Measurements from ENCODE around the gene HSF5.

The HSF5 gene

GRCh38 chr17:58501451-58501850 lies 13.2 kb upstream of the HSF5 start:
- no peak for ATAC-seq
- TF ChIP-seq CSRNP3 (CRISPR knock-in tag; IDR thresholded peaks at IDR 0.05) = no peak
- TF ChIP-seq ARNTL (CRISPR knock-in tag; IDR thresholded peaks at IDR 0.05; ENCODE audit: borderline replicate concordance, low read depth) = no peak
- no peak for TF ChIP-seq ZNF565 (CRISPR knock-in tag; conservative IDR thresholded peaks at IDR 0.05; ENCODE audit: low read depth)
- TF ChIP-seq CSDC2 (CRISPR knock-in tag; IDR thresholded peaks at IDR 0.05) = no peak
- TF ChIP-seq BACH2 (CRISPR knock-in tag; IDR thresholded peaks at IDR 0.05; ENCODE audit: borderline replicate concordance) = no peak
- TF ChIP-seq TSHZ2 (CRISPR knock-in tag; IDR thresholded peaks at IDR 0.05) = no peak

GRCh38 chr17:58498177-58498828 lies 10.1 kb upstream of the HSF5 start:
- no peak for TF ChIP-seq OSR1 (CRISPR knock-in tag; IDR thresholded peaks at IDR 0.05)
- TF ChIP-seq ZNF70 (CRISPR knock-in tag; IDR thresholded peaks at IDR 0.05) = no peak
- TF ChIP-seq ZFP3 (CRISPR knock-in tag; IDR thresholded peaks at IDR 0.05) = no peak
- no peak for TF ChIP-seq ZFP30 (CRISPR knock-in tag; IDR thresholded peaks at IDR 0.05)
- TF ChIP-seq CSRNP3 (CRISPR knock-in tag; IDR thresholded peaks at IDR 0.05) = no peak
- ATAC-seq = no peak

GRCh38 chr17:58493506-58493905 lies 5.3 kb upstream of the HSF5 start:
- ATAC-seq = no peak
- no peak for TF ChIP-seq POU6F1 (CRISPR knock-in tag; IDR thresholded peaks at IDR 0.05; ENCODE audit: borderline replicate concordance, low read depth)
- no peak for TF ChIP-seq OSR1 (CRISPR knock-in tag; IDR thresholded peaks at IDR 0.05)

- ATAC-seq = no peak
- TF ChIP-seq ESRRG (CRISPR knock-in tag; IDR thresholded peaks at IDR 0.05) (no peak), ZC3H10 (CRISPR knock-in tag; IDR thresholded peaks at IDR 0.05) (no peak), ZNF8 (CRISPR knock-in tag; IDR thresholded peaks at IDR 0.05) (no peak), POU6F1 (CRISPR knock-in tag; IDR thresholded peaks at IDR 0.05; ENCODE audit: borderline replicate concordance, low read depth) (no peak), PATZ1 (CRISPR knock-in tag; IDR thresholded peaks at IDR 0.05; ENCODE audit: borderline replicate concordance) (no peak), BACH2 (CRISPR knock-in tag; IDR thresholded peaks at IDR 0.05; ENCODE audit: borderline replicate concordance) (no peak), ZFP3 (CRISPR knock-in tag; IDR thresholded peaks at IDR 0.05) (no peak), ZNF70 (CRISPR knock-in tag; IDR thresholded peaks at IDR 0.05) (no peak), PPARA (CRISPR knock-in tag; IDR thresholded peaks at IDR 0.05; ENCODE audit: borderline replicate concordance) (no peak), OSR1 (CRISPR knock-in tag; IDR thresholded peaks at IDR 0.05) (no peak), CREB5 (CRISPR knock-in tag; IDR thresholded peaks at IDR 0.05; ENCODE audit: low read depth) (no peak), ISL1 (CRISPR knock-in tag; IDR thresholded peaks at IDR 0.05) (no peak), GLIS3 (CRISPR knock-in tag; IDR thresholded peaks at IDR 0.05) (no peak), CSRNP3 (CRISPR knock-in tag; IDR thresholded peaks at IDR 0.05) (no peak), CSDC2 (CRISPR knock-in tag; IDR thresholded peaks at IDR 0.05) (no peak), ZNF565 (CRISPR knock-in tag; conservative IDR thresholded peaks at IDR 0.05; ENCODE audit: low read depth) (no peak)
Measured at GRCh38 chr17:58492238-58493121, 4.3 kb upstream of the HSF5 start.
